Activated CD8-positive, alpha-beta memory T cell treated with anti-CD3 and anti-CD28 coated beads, Interleukin-2, amount 50 U/mL, for 24 hours (primary cell): ENCODE data around the gene XYLT1.
A peak's percentile ranks its signal among the peaks of the same experiment; 100 is the strongest.
"Not testable (repeated sequence)": the region's sequence is repeated elsewhere in the genome, so short reads cannot be mapped to it uniquely, and the experiment has no call there.

Source experiments
- DNase-seq: peaks from one replicate; pipeline ENCODE4 v3.0.0-alpha.2; 2020; ENCODE audit errors: extremely low read depth

XYLT1 gene

DNA sequence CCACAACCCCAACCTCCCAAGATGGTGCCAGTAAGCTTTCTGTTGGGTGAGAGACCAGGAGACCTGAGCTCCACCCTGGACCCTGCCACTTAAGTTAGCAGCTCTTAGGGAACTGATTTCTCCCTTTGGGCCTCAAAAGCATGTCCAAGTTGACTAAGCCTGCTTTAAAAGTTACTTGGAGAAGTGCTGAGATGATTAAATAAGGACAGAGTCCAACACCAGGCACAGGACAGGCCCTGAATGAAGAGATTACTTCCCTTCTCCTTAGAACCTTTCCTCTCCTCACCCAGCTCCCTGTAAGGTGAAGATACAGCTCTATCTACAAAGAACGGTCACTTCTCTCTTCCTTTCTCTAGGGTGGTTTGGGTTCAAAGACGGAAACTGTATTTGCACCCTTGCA lies 162.6 kb downstream of the XYLT1 start:
- DNase-seq = no peak

DNA sequence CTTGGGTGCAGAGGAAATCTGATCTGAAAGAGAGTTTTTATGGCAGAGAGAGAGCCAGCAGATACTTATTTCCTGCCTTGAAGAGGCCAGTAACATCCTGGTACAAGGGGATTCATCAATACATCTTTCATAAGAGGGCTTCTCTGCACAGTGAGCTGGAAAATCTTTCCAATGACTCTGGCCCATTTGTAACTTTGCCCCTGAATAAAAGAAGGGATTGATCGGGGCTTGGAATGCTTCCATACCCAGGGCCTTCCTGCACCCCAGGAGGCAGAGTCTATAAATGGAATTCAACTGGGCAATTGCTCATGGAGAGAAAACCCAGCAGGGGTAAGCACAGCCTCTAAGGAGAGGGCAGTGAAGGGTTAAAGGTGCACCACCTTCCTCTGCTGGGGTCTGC lies 163.3 kb downstream of the XYLT1 start:
- no peak for DNase-seq

DNA sequence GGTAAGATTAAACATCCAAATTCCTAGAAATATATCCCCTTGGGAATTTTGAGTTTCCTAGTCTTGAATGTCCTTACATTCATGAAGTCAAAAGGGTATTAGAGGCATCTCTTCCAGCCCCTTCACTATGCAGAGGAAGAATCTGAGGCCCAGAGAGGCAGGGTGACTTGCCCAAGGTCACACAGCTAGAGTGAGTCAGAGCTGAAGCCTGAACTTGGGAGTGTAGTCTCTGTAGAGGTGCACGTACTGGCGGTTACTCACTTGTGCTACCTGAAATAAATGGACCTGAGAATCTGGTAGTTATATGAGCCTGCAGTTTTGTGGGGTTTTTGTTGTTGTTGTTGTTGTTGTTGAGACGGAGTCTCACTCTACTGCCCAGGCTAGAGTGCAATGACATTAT lies 164.0 kb downstream of the XYLT1 start:
- no peak for DNase-seq

DNA sequence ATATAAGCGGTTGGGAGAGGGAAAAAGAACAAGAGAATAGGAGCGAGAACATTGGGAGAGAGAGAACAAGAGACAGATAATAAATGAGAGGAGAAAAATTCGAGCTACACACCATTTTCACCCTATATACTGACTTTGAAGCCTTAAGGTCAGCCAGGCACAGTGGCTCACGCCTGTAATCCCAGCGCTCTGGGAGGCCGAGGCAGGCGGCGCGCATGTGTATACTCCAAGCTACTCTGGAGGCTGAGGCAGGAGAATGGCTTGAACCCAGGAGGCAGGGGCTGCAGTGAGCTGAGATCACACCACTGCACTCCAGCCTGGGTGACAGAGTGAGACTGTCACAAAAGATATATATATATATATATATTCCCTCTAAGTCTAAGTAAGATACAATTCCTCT lies 164.5 kb downstream of the XYLT1 start:
- not testable (repeated sequence) for DNase-seq

DNA sequence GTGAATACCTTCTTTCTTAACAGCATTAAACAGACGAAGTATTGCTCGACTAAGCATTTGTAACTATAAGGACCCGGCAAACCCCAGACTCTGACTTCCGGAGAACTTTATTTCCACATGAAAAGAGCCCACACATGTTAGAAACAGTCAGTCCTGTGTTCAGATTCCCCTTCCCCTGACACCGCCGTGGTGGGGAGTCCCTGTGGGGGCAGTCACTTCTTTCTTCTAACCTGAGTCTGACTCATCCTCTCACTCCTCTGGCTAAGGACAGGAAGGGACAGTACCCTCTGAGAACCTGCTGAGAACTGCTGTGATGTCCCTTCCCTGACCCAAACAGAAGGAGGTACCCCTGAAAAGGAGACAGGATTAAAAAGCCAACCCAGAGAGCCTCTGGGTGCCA lies 165.1 kb downstream of the XYLT1 start:
- peak; percentile 2 for DNase-seq

DNA sequence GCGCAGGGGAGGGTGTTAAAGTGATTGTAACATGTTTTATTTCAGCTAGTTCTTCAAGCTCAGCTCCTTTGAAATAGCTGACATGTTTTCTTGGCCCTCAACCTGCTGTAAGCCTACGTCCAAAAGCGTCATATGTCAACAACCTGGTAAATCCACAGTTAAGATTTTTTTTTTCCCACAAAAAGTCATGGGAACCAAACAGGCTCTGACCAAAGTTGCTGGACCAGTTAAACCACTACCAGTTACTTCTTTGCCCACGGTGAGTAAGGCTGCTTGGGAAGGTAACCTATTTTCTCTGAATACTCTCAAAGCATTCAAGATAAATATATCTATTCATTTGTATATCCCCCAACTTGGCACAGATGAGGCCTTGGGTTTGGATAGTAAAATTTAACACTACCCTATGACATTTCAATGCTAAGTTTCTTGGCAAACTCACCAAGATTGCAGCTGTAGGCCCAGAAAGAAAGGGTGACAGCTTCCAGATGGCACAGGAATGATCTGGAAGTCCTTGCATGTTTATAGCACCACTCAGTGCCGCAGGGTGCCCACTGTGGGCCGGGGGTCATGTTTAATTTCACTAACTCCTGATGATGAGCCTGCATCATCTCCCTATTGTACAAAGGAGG lies 166.2 kb downstream of the XYLT1 start:
- DNase-seq = no peak

DNA sequence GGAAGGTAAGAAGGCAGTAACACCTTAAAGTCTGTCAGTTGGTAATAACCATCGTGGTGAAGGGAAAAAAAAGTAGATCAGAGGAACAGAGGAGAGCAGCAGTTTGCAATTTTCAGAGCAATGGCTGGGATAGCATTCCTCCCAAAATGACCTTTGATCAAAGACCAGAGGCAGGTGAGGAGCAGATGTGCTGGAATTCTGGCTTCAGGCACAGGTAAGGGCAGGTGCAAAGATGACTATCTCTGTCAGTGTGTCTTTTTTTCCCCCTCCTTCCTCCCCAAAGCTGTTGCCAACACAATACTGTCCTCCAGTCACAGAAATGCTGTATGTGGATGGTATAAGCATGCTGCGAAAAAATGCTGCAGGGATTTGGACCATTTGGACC lies 166.7 kb downstream of the XYLT1 start:
- DNase-seq = no peak

DNA sequence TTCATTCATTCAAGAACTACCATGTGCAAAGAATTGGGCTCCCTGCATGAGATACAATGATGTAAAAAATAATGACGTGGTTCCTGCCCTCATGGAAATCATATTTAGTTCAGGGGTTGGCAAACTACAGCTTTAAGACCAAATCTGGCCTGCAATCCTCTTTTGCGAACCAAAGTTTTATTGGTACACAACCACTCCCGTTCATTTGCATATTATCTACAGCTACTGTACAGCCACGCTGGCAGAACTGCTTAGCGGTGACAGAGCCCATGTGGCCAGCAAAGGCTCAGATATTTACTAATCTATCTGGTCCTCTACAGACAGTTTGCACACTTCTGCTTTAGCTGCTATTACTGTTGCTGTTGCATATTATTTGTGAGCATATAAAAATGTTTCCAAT lies 167.7 kb downstream of the XYLT1 start:
- no peak for DNase-seq

DNA sequence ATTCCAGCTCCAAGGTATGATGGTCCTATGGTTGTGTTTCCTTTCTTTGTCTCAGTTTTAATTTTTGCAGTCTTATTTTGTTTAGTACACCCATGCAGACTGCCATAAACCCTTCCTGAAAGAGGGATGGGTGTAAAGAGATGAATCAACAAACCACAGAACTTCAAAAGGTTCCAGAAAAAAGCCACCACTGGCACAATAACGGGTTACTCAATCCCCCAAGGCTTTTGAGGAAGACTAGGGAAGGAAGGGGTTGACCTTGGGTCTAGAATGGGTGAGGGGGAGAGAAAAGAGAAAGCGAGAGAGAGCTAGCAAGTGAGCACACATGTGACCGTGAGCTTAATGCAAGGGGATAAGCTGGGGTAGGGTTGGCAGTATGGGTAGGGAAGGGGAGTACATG lies 168.1 kb downstream of the XYLT1 start:
- DNase-seq = no peak

DNA sequence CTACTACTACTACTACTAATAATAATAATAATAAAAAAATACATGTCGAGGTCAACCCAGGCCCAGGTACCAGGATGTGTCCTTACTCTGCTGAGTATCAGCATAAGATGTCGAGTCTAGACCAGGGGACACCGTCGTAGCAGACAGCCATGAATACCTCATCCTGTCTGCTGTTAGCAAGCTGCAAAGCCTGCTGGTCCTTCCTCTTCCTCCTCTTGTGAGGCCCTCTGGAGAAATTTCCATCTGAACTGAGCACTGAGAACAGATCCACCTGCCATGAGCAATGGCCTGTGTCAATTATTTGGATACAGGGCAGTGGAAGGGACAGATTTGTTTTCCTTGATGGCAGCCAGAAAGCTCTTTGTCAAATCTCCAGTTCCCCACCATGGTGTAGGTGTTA lies 168.5 kb downstream of the XYLT1 start:
- DNase-seq = no peak

DNA sequence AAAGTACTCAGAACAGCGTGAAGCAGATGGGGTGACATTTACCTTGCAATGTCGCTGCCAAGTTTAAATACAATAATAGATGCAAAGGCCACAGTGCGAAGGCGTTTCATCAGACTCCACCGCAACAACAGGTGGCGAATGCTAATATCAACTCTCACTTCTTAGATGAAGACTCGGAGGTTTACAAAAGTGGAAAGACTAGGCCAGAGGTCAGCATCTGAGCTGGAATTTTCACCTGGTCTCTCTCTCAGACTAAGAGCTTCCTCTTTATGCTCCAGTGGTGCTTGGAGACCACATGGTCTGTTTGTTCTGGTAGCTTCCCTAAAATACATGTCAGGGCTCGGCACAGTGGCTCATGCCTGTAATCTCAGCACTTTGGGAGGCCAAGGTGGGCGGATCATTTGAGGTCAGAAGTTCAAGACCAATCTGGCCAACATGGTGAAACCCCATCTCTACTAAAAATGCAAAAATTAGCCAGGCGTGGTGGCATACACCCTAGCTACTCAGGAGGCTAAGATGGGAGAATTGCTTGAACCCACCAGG lies 169.1 kb downstream of the XYLT1 start:
- DNase-seq = no peak

DNA sequence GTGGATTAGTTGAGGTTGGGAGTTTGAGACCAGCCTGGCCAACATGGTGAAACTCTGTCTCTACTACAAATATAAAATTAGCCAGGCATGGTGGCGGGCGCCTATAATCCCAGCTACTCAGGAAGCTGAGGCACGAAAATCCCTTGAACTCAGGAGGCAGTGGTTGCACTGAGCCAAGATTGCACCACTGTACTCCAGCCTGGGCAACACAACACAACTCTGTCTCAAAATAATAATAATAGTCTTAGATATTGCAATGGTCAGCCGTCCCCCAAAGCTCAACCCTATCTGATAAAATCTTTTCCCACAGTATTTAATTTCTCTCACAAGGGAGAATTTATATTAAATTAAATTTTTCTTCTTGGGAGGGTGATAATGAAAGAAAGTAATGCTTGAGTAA lies 169.6 kb downstream of the XYLT1 start:
- no peak for DNase-seq

DNA sequence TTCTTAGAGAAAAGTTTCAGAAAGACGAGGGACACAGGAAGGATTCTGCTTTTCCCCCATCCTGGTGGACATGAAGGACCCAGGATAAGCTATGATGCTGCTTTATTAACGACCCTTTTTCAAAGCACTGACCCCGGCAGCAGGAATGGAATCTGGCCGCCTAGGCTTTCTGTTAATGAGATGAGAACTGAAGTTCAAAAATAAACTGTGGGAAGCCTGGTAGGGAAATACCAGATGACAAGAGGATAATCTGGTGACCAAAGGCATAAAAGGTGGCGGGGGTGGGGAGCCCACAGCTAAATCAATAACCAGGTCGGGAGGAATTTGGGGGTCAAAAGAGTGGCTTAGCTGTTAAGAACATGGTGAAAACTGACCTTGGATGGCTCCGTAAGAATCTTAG lies 171.0 kb downstream of the XYLT1 start:
- DNase-seq = no peak

DNA sequence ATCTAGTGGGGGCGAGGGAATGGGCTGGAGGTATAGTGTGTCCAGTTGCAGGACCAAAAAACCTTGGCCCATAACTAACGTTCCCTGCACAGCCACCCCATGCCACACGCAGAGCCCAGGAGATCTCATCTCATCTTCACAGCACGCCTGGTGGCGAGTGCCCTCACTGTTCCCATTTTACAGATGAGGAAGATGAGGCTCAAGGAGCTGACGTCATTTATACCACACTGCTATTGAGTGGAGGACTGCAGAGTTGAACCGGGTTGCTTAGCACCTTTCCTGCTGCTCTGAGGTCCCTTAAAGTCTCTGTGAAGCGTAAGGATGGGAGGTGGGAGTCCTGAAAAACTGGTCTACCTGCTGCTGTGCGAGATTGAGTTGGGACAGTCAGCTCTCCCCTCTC lies 172.5 kb downstream of the XYLT1 start:
- DNase-seq = no peak

DNA sequence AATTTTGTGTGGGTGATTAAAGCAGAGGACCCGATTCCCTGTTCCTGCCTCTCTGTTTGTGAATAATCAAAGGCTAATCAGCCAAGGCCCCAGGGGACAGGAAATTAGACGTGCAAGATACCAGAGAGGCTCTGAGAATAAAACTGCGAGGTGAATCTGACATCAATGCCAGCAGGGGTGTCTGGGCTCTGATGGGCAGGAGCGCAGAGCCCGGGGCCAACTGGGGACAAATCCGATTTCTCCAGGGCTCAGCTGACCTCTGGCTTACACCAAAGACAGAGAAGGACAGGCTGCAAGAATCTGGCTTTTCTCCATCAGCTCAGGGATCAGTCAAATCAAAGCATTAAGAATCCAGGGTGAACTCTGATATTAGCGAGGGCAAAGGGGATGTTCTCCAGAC lies 174.3 kb downstream of the XYLT1 start:
- DNase-seq = no peak

DNA sequence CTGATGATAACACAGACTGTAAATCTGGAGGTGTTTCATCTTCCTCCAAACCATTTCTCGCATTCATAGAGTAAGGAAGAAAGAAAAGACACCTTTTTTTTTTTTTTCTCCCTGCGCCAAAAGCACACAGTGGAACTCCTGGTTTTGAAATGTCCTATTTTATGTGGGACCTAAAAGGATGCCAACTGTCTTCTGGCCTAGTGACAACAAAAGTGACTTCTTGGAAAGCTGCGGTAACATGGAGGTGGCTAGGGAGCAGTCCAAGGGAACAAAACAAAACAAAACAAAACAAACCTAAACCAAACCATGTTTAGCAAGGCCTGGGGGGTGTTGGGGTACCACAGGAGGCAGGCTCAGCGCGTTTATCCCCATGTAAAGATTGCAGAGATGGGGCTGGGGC lies 174.8 kb downstream of the XYLT1 start:
- no peak for DNase-seq

DNA sequence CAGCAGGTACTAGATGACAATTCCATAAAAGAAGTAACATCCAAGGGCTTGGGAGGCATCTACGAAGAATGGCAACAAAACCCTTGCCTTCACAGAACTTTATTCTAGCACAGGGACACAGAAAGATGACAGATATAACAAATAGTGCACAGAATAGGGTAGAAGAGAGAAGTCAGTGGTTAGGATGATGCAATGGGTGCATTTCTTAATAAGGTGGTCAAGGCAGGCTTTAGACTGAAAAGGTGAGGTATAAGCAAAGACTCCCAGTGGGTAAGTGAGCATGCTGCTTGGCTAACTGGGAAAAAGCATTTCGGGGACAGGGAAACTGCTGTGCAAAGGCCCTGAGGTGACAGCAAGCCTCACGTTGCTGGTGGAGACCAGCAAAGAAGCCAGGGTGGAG lies 175.9 kb downstream of the XYLT1 start:
- DNase-seq = no peak

DNA sequence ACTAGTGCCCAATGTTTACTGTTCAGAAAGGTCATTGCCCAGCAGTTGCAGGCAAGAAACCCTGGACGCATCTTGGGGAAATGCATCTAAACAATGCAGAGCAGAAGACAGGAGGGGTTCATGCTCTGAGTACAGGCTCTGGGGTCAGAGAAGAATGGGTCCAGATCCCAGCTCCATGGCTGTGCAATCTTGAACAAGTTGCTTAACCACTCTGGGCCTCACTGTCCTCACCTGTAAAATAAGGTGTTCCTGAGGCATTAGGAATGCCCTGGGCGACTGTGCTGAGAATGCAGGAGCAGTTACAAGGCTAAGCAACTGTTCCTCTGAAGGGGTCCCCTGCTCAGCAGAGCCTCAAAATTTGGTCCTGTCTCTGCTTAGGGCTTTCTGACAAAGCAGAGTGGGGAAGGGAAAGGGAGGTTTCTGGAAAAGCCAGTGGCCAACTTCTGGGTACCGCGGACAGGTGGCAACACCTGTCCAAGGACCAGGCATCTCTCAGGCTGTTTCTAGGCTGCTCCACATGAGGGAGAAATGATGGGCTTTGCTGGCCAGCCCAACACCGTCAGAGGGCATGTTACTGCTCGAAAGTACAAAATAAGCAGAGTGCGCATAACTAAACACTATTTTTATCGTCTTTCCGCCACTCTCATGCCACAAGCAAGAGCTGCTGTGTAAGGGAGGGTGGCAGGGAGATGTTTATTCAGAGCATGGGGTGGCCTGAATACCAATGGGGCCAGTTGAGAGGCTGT lies 176.8 kb downstream of the XYLT1 start:
- DNase-seq = no peak

DNA sequence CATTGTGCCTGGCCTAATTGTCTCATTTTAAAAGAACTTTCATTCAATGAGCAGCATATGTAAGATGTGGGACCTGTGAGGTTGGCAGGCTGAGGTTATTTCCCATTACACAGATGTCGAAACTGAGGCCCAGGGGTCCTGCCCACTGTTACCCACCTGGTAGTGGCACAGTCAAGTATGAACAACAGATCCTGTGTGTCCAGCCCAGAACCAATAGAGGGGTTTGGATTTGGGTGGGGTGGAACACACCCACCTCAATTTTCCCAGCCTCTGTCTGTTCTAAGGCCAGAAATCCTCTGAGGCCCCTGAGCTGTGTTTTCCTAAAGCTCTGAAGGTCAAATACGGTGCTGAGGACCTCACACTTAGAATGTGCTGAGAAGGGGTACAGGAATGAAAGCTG lies 179.5 kb downstream of the XYLT1 start:
- DNase-seq = no peak

DNA sequence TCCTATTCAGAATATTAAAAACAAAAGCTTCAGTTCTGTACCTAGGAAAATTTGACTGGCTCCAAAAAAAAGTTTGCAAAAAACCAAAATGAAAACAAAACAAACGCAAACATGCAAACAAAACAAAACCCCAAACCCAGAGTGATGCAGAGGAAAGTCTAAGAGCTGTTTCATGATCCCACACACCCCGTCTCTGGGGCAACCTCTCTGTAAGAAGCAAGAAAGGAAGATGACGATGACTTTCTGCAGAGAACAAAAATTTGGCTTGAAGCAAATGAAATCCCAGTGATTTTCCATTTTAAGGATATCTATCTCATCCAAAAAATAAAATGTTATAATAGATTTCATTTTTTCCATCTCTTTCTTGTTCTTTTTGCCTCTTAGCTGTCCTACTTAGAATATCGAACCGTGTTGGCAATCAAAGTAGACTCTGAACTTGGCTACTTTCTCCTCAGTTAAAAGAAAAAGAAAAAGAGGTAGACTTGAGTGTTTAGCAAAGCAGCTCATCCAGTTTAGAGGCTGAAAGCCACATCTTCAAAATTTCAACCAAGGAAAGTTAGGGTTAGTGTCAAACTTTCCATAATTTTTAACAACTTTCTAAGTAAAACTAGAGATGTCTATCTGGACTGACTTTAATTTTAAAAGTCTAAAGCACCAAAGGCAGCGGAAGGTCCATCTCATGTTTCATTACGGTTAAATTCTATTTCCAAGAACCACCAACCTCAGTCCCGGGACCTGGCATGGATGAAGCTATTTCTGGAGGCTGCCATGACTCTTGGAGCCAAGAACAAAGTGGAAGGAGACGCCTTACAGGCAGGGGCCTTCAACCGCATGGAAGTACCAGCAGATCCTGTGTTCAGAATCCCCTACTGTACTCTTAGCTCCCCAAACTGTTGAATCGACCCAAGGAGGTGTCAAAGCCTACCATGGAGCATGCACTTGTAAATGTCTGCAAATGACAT lies 180.8 kb downstream of the XYLT1 start:
- DNase-seq = no peak

DNA sequence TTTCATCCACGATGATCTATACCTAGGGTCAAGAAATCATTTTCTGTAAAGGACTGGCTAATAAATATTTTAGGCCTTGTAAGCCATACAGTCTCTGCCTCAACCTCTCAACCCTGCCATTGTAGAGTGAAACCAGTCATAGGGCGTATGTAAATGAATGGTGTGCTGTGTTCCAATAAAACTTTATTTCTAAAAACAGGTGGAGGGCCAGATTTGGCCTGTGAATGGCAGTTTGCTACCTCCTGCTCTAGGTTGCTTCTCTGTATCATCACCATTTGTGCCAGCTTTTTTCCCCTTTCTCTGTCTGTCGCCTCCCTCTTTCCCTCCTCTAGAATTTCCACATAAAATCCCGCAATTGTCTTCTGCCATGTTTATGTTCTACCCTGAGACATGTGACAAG lies 181.7 kb downstream of the XYLT1 start:
- DNase-seq = no peak

DNA sequence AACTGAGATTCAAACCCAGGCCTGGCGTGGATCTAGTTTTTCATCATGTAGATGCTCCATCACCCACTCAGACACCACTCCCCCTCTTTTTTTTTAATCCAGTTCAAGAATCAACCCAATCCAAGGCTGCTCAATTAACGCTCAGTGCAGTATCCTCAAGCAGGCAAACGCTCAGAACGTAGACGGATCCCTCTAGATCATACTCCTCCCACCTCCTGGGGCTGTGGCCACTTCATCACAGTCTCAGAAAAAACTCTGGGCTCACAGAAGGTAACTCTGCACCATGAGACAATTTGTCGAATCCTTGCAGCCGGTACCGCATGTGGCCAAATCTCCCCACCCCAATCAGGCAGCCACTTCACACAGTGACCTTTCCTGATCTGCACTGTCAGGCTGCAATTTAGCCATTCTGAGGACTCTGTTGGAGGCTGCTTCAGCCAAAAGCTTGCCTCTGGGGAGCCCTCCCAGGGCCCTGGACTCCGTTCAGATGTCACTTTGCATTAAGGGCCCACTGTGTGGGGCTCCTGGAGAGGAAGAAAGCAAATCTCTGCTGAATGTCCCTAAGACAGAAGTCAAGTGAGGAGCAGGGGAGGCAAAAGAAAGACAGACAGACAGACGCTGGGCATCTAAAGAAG lies 183.5 kb downstream of the XYLT1 start:
- DNase-seq = no peak
